GM18873 (cell line): ENCODE results near the gene MINAR1.
"Not testable (repeated sequence)": the region's sequence is repeated elsewhere in the genome, so short reads cannot be mapped to it uniquely, and the experiment has no call there.

Experiments used
- ATAC-seq: cut with Tn5 transposase; IDR thresholded peaks from one replicate; pipeline ENCODE4 v1.9.1; 2021; ENCODE audit warnings: mild to moderate bottlenecking, moderate library complexity, moderate number of reproducible peaks; ENCODE audit not compliant: unreplicated experiment, low FRiP score

Gene MINAR1

GRCh38 chr15:79431636-79432344 is at the start of gene MINAR1:
Gene MINAR1, plus strand, starts transcription at chr15:79432336. Its CDS starts 23,812 bp downstream, at chr15:79456148.
- ATAC-seq, result no peak

GRCh38 chr15:79394231-79394630 is 37.9 kb upstream of the MINAR1 start:
- no peak for ATAC-seq

GRCh38 chr15:79396850-79397249 is 35.3 kb upstream of the MINAR1 start:
- ATAC-seq, result no peak

- ATAC-seq, result no peak
These were observed 34.7 kb upstream of the MINAR1 start for GRCh38 chr15:79397269-79397910.

- ATAC-seq, result no peak
These were observed 32.5 kb upstream of the MINAR1 start for GRCh38 chr15:79399606-79400005.

GRCh38 chr15:79400650-79401049 is 31.5 kb upstream of the MINAR1 start:
- ATAC-seq, result no peak

- ATAC-seq, result no peak
These were observed 30.8 kb upstream of the MINAR1 start for GRCh38 chr15:79401301-79401700.

GRCh38 chr15:79402136-79402535 is 30.0 kb upstream of the MINAR1 start:
- ATAC-seq, result no peak

- ATAC-seq, result no peak
These were observed 28.6 kb upstream of the MINAR1 start for GRCh38 chr15:79403501-79403900.

- ATAC-seq, result no peak
These were observed 25.9 kb upstream of the MINAR1 start for GRCh38 chr15:79406210-79406609.

GRCh38 chr15:79408041-79408440 is 24.1 kb upstream of the MINAR1 start:
- ATAC-seq, result no peak

GRCh38 chr15:79410237-79410636 is 21.9 kb upstream of the MINAR1 start:
- ATAC-seq, result no peak

- ATAC-seq, result no peak
These were observed 20.1 kb upstream of the MINAR1 start for GRCh38 chr15:79412010-79412409.

GRCh38 chr15:79412429-79412828 is 19.7 kb upstream of the MINAR1 start:
- ATAC-seq, result no peak

- no peak for ATAC-seq
These were observed 15.3 kb upstream of the MINAR1 start for GRCh38 chr15:79416876-79417275.

GRCh38 chr15:79418693-79419279 is 13.3 kb upstream of the MINAR1 start:
- ATAC-seq, result no peak

- ATAC-seq, result no peak
These were observed 6.4 kb upstream of the MINAR1 start for GRCh38 chr15:79425591-79426295.

GRCh38 chr15:79426899-79427298 is 5.2 kb upstream of the MINAR1 start:
- ATAC-seq, result not testable (repeated sequence)

- no peak for ATAC-seq
These were observed 4.1 kb upstream of the MINAR1 start for GRCh38 chr15:79427781-79428598.

- no peak for ATAC-seq
These were observed 1.1 kb upstream of the MINAR1 start for GRCh38 chr15:79430901-79431635.
